Articular chondrocyte of knee joint (primary cell): ENCODE data around the gene CD40. TPM values are rescaled to one million over a fixed set of nuclear protein-coding genes. Genes with fewer than 3 reads are reported as not detected.

ENCODE experiments used
- total RNA-seq: library from RNA; depleted of rRNA; stranded (reverse); fragments of >200 nt; gene quantifications from 2 replicates; pipeline ENCODE4 v1.2.3, GENCODE V29; 2012

The CD40 gene
- total RNA-seq = 1.2 and 2.2 TPM in 2 replicates

GRCh38 chr20:46117704-46118467 is at the start of gene CD40:
Gene CD40, plus strand, starts transcription at chr20:46118314. Its CDS starts 30 bp downstream, at chr20:46118344.

DNA sequence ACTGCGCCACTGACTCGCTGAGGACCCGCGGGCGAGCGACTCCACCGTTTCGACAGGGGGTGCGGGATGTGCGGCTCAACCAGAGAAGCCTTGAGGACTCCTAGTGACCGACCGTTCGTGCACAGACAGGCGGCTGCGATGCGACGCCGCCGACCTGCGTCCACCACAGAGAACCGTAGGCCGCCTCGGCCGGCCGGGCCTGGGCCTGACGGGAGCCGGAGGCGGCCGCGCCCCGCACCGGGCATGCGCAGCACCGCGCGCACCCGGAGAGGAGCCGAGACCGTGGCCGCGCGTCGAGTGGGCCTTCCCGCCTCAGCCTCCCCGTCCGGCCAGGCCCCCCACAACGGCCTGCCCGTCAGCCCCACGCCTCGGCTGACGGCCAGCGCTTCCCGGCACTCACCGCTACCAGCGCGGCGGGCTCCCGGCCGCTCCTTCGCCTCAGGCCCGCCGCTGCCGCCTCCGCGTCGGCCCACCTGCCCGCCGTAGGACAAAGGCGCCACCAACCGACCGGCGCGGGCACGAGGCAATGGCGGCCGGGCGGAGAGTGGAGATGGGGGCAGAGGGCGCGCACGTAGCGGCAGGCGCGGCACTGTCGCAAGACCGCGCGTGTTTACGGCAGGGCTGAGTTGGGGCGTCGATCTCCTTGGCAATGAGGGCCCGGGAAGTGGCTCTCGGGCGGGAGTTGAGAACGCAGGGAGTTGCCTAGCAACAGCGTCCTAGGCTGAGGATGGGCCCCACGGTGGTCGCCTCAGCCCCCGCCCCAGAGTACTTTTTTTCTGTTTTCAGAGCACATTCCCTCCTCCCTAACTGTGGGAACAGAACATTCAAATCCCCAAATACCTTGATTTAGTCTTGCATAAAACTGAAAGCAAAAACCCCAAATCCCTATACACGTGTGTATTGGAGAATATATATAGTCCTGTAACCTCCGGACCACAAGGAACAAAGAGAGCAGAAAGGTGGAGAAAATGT is 28.4 kb upstream of the CD40 start, which contains the start of gene NCOA5:
NCOA5 (minus strand) TSS at position 546 of the 972 bp plus-strand sequence. CDS start 10,538 bp downstream, outside the sequence.

Other genes starting within 250 kb of the CD40 start
- gene ZSWIM1, start 237.1 kb upstream of the CD40 start, total RNA-seq = 8.4 and 9.6 TPM in 2 replicates
- 0.76 and 1.6 TPM in 2 replicates for gene SPATA25, start 230.7 kb upstream of the CD40 start, total RNA-seq
- gene NEURL2, start 227.1 kb upstream of the CD40 start, total RNA-seq = 2.7 and 4.8 TPM in 2 replicates
- gene CTSA, start 227.0 kb upstream of the CD40 start, total RNA-seq = 116 and 145 TPM in 2 replicates
- gene PLTP, start 206.2 kb upstream of the CD40 start, total RNA-seq = 17.5 and 18.3 TPM in 2 replicates
- 11.6 and 14.0 TPM in 2 replicates for gene PCIF1, start 183.6 kb upstream of the CD40 start, total RNA-seq
- gene ZNF335, start 146.1 kb upstream of the CD40 start, total RNA-seq = 19.5 and 20.2 TPM in 2 replicates
- under 0.01 and 0.52 TPM in 2 replicates for gene MMP9, start 109.4 kb upstream of the CD40 start, total RNA-seq
- under 0.01 TPM in 2 replicates for gene SLC12A5, start 89.1 kb upstream of the CD40 start, total RNA-seq
- 12.9 and 17.2 TPM in 2 replicates for gene NCOA5, start 28.4 kb upstream of the CD40 start, total RNA-seq
- gene CDH22, start 190.2 kb downstream of the CD40 start, total RNA-seq = not detected in 2 replicates